Bronchial smooth muscle cell (primary cell): ENCODE measurements around the gene ADAMTS7. TPM values are rescaled to one million over a fixed set of nuclear protein-coding genes. Genes with fewer than 3 reads are reported as not detected.

Experiments used
- total RNA-seq: library from RNA; depleted of rRNA; stranded (reverse); fragments of >200 nt; gene quantifications from 2 replicates; pipeline ENCODE4 v1.2.1, GENCODE V29; 2014

The ADAMTS7 gene
- total RNA-seq = 1.1 and 4.1 TPM in 2 replicates

GRCh38 chr15:78811124-78811824, at the start of gene ADAMTS7:
TSS of gene ADAMTS7 (minus strand) at chr15:78811464. CDS start at chr15:78811220, 244 bp downstream.

Other genes starting within 250 kb of the ADAMTS7 start
- 0.47 and 0.94 TPM in 2 replicates for gene CHRNA5, start 245.9 kb downstream of the ADAMTS7 start, total RNA-seq
- under 0.01 TPM in 2 replicates for gene CHRNA3, start 190.5 kb downstream of the ADAMTS7 start, total RNA-seq
- not detected in 2 replicates for gene CHRNB4, start 170.3 kb downstream of the ADAMTS7 start, total RNA-seq
- gene MORF4L1, start 61.4 kb upstream of the ADAMTS7 start, total RNA-seq = 204 and 276 TPM in 2 replicates
- 8.2 and 12.6 TPM in 2 replicates for gene CTSH, start 133.6 kb upstream of the ADAMTS7 start, total RNA-seq